Measurements from ENCODE around the gene WDR37.

DNA sequence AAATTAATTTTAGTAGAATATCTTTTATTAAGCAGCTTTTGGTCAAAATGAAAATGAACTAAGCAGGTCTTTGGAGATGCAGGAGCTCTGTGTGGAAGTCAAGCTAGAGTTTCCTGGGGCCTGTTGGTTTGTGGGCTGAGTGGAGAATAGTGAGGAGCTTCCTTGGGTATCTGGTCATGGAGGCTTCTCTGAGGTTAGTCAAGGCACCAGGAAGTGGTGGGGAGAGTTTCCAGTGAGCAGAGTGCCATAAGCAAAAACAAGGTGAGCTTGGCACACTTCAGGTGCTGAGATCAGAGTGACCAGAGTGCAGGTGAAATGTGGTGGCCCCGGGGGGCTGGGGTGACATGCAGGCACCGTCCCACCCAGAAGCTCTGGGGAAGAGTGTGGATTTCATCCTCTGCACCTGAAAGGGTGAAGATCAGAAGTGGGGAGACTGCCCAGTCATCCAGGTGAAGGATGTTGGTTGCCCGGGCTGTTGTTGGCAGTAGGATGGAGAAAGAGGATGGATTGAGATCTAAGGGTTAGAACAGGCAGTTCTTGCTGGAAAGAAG is 77.4 kb downstream of the WDR37 start:
- TF ChIP-seq CTCF (IDR thresholded peaks at IDR 0.05) (no peak), POLR2A (IDR thresholded peaks at IDR 0.05) (no peak)

Data from lower leg skin (tissue), 3 donors.